Activated T-cell treated with anti-CD3 and anti-CD28 coated beads, Interleukin-2, amount 50 U/mL, for 24 hours (primary cell): Measurements from ENCODE around the gene PXMP2.

Source experiments
- DNase-seq: peaks from one replicate; pipeline ENCODE4 v3.0.0-alpha.2; 2020
- H3K27ac Mint-ChIP-seq: 2 replicates; pipeline ENCODE4 v1.8.0; 2020; ENCODE audit warnings: mild to moderate bottlenecking, mixed read lengths
- H3K27me3 Mint-ChIP-seq: 2 replicates; pipeline ENCODE4 v1.8.0; 2020; ENCODE audit warnings: mixed read lengths
- H3K36me3 Mint-ChIP-seq: 2 replicates; pipeline ENCODE4 v1.8.0; 2020; ENCODE audit warnings: low read depth, mixed read lengths
- H3K4me1 Mint-ChIP-seq: 2 replicates; pipeline ENCODE4 v1.8.0; 2020; ENCODE audit warnings: low read depth, mixed read lengths
- H3K4me3 Mint-ChIP-seq: 2 replicates; pipeline ENCODE4 v1.8.0; 2020; ENCODE audit warnings: mild to moderate bottlenecking, moderate library complexity, mixed read lengths
- H3K9me3 Mint-ChIP-seq: 2 replicates; pipeline ENCODE4 v1.8.0; 2020; ENCODE audit warnings: mixed read lengths

The PXMP2 gene

GRCh38 chr12:132695431-132695830, 8.0 kb downstream of the PXMP2 start:
- H3K36me3 Mint-ChIP-seq: peaks cover 59% of the 10 kb centered on the region
- no peaks in the 10 kb centered on the region for H3K9me3 Mint-ChIP-seq
- H3K4me1 Mint-ChIP-seq: peaks cover 2% of the 10 kb centered on the region
- no peaks in the 10 kb centered on the region for H3K27me3 Mint-ChIP-seq
- H3K4me3 Mint-ChIP-seq: no peak overlapping the region
- no peak for DNase-seq
- no peak overlapping the region for H3K27ac Mint-ChIP-seq

DNA sequence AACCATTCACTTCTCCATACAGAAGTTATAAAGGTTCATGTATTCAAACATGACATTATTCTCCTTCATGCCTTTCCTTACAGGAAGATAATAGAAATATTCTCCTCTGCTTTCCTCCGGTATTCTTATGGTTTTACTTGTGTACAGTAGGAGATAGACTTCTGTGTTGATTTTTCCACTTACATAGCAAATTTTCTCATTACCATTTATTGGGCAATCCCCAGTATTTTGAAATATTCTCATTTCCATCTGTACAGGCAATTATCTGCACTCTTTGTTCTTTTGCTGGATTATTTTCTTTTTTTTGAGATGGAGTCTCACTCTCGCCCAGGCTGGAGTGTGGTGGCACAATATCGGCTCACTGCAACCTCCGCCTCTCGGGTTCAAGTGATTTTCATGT, 11.0 kb downstream of the PXMP2 start:
- Mint-ChIP-seq H3K9me3 (no peaks in the 10 kb centered on the region), H3K4me1 (peaks cover 2% of the 10 kb centered on the region), H3K36me3 (peaks cover 70% of the 10 kb centered on the region), H3K27ac (no peak overlapping the region), H3K4me3 (no peak overlapping the region), H3K27me3 (no peaks in the 10 kb centered on the region)
- no peak for DNase-seq

DNA sequence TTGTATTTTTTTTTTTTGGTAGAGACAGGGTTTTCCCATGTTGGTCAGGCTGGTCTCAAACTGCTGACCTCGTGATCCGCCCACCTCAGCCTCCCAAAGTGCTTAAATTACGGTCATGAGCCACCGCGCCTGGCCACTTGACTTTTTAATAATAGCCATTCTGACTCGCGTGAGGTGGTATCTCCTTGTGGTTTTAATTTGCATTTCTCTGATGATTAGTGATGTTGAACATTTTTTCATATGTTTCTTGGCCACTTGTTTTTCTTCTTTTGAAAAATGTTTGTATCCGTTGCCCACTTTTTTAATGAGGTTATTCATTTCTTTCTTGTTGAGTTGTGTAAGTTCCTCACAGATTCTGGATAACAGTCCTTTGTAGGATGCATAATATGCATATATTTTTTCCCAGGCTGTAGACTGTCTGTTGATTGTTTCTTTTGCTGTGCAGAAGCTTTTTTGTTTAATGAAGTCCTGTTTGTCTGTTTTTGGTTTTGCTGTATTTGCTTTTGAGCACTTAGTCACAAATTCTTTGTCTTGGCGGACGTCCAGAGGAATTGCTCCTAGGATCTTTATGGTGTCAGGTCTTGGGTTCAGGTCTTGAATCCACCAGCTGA, 12.9 kb downstream of the PXMP2 start:
- Mint-ChIP-seq H3K36me3 (peaks cover 83% of the 10 kb centered on the region), H3K4me3 (no peak overlapping the region)
- DNase-seq: no peak

GRCh38 chr12:132702640-132703039, 15.3 kb downstream of the PXMP2 start:
- H3K27me3 Mint-ChIP-seq: no peaks in the 10 kb centered on the region
- H3K9me3 Mint-ChIP-seq: peaks cover 7% of the 10 kb centered on the region
- H3K4me3 Mint-ChIP-seq: no peak overlapping the region
- H3K36me3 Mint-ChIP-seq: peaks cover 73% of the 10 kb centered on the region
- DNase-seq: no peak
- no peak overlapping the region for H3K27ac Mint-ChIP-seq
- peaks cover 2% of the 10 kb centered on the region for H3K4me1 Mint-ChIP-seq

More for the DNA sequence above, 12.9 kb downstream of the PXMP2 start:
- no peaks in the 10 kb centered on the region for H3K9me3 Mint-ChIP-seq
- H3K27ac Mint-ChIP-seq: no peak overlapping the region
- no peaks in the 10 kb centered on the region for H3K27me3 Mint-ChIP-seq
- H3K4me1 Mint-ChIP-seq: peaks cover 2% of the 10 kb centered on the region

DNA sequence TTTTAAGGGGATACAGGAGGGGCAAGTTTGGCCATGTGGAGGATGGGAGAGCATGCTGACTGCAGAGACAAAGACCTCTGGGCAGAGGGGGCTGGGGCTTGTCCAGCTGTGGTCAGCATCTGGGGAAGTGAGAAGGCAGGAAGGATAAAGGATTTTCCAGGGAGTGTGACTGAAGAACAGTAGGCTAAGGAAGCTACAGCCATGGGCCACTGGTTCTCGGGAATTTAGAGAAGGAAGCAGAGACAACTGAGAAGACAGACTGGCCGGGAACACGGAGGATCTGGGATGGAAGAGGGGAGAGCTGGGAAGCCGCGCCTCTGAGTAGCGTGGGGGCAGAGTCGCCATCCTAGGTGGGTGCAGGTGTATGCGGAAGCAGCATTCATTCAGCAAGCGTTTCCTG, 16.3 kb downstream of the PXMP2 start:
- Mint-ChIP-seq H3K4me3 (no peak overlapping the region), H3K27ac (no peak overlapping the region), H3K4me1 (peaks cover 2% of the 10 kb centered on the region), H3K9me3 (peaks cover 14% of the 10 kb centered on the region), H3K27me3 (no peaks in the 10 kb centered on the region), H3K36me3 (peaks cover 69% of the 10 kb centered on the region)
- no peak for DNase-seq

GRCh38 chr12:132707241-132707640, 19.9 kb downstream of the PXMP2 start:
- Mint-ChIP-seq H3K4me1 (peaks cover 10% of the 10 kb centered on the region), H3K36me3 (peaks cover 55% of the 10 kb centered on the region), H3K27me3 (no peaks in the 10 kb centered on the region), H3K9me3 (peaks cover 14% of the 10 kb centered on the region), H3K27ac (no peak overlapping the region), H3K4me3 (no peak overlapping the region)
- DNase-seq: no peak

- H3K36me3 Mint-ChIP-seq: peaks cover 56% of the 10 kb centered on the region
- no peak overlapping the region for H3K4me3 Mint-ChIP-seq
- peaks cover 14% of the 10 kb centered on the region for H3K9me3 Mint-ChIP-seq
- no peaks in the 10 kb centered on the region for H3K27me3 Mint-ChIP-seq
- H3K27ac Mint-ChIP-seq: no peak overlapping the region
- peaks cover 18% of the 10 kb centered on the region for H3K4me1 Mint-ChIP-seq
- DNase-seq: no peak
Observed at GRCh38 chr12:132708150-132708549, 20.8 kb downstream of the PXMP2 start.

DNA sequence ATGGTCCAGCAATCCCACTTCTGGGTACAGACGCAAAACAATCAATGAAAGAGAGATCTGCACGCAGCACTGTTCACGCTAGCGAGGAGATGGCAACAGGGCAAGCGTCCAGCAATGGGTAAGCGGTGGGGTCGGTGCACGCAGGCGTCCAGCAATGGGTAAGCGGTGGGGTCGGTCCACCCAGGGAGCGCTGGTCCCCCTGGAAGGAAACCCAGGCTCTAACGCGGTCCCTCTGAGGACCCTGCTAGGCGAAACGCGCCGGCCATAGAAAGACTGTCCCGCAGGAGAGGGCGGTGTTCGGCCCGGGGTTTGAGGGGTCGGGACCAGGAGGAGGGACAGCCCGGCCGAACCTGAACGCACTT, 22.6 kb downstream of the PXMP2 start:
- H3K36me3 Mint-ChIP-seq: peaks cover 59% of the 10 kb centered on the region
- DNase-seq: peak; percentile 53
- H3K27me3 Mint-ChIP-seq: no peaks in the 10 kb centered on the region
- peaks cover 14% of the 10 kb centered on the region for H3K9me3 Mint-ChIP-seq
- peaks cover 30% of the 10 kb centered on the region for H3K4me1 Mint-ChIP-seq
- H3K4me3 Mint-ChIP-seq: peak overlapping the region; percentile 84
- peak overlapping the region; percentile 84 for H3K27ac Mint-ChIP-seq

GRCh38 chr12:132710405-132711079, 23.2 kb downstream of the PXMP2 start, which contains the start of gene PGAM5:
PGAM5 (plus strand) TSS chr12:132710842; CDS start chr12:132710877, 35 bp downstream.
- peaks cover 61% of the 10 kb centered on the region for H3K36me3 Mint-ChIP-seq
- peak; percentile 92 for DNase-seq
- H3K4me3 Mint-ChIP-seq: peak within 1 kb of the TSS; percentile 89
- no peaks in the 10 kb centered on the region for H3K27me3 Mint-ChIP-seq
- H3K27ac Mint-ChIP-seq: peak within 1 kb of the TSS; percentile 88
- H3K4me1 Mint-ChIP-seq: peaks cover 30% of the 10 kb centered on the region
- peaks cover 14% of the 10 kb centered on the region for H3K9me3 Mint-ChIP-seq

GRCh38 chr12:132711080-132711843, 23.9 kb downstream of the PXMP2 start:
- peaks cover 67% of the 10 kb centered on the region for H3K36me3 Mint-ChIP-seq
- H3K4me1 Mint-ChIP-seq: peaks cover 30% of the 10 kb centered on the region
- no peak for DNase-seq
- H3K27ac Mint-ChIP-seq: peak overlapping the region; percentile 88
- H3K4me3 Mint-ChIP-seq: peak overlapping the region; percentile 89
- H3K9me3 Mint-ChIP-seq: peaks cover 14% of the 10 kb centered on the region
- no peaks in the 10 kb centered on the region for H3K27me3 Mint-ChIP-seq

- peaks cover 76% of the 10 kb centered on the region for H3K36me3 Mint-ChIP-seq
- DNase-seq: no peak
- H3K4me3 Mint-ChIP-seq: peak overlapping the region; percentile 46
- H3K9me3 Mint-ChIP-seq: peaks cover 4% of the 10 kb centered on the region
- no peaks in the 10 kb centered on the region for H3K27me3 Mint-ChIP-seq
- peak overlapping the region; percentile 81 for H3K27ac Mint-ChIP-seq
- H3K4me1 Mint-ChIP-seq: peaks cover 30% of the 10 kb centered on the region
Observed at GRCh38 chr12:132713123-132713522, 25.7 kb downstream of the PXMP2 start.

- Mint-ChIP-seq H3K4me3 (no peak overlapping the region), H3K4me1 (peaks cover 24% of the 10 kb centered on the region), H3K36me3 (peaks cover 86% of the 10 kb centered on the region), H3K27ac (no peak overlapping the region), H3K9me3 (no peaks in the 10 kb centered on the region), H3K27me3 (no peaks in the 10 kb centered on the region)
- DNase-seq: no peak
Observed at GRCh38 chr12:132715874-132716273, 28.5 kb downstream of the PXMP2 start.

- Mint-ChIP-seq H3K4me1 (peaks cover 24% of the 10 kb centered on the region), H3K27me3 (no peaks in the 10 kb centered on the region), H3K4me3 (no peak overlapping the region), H3K27ac (no peak overlapping the region), H3K9me3 (no peaks in the 10 kb centered on the region), H3K36me3 (peaks cover 89% of the 10 kb centered on the region)
- no peak for DNase-seq
Observed at GRCh38 chr12:132716356-132716755, 29.0 kb downstream of the PXMP2 start.

DNA sequence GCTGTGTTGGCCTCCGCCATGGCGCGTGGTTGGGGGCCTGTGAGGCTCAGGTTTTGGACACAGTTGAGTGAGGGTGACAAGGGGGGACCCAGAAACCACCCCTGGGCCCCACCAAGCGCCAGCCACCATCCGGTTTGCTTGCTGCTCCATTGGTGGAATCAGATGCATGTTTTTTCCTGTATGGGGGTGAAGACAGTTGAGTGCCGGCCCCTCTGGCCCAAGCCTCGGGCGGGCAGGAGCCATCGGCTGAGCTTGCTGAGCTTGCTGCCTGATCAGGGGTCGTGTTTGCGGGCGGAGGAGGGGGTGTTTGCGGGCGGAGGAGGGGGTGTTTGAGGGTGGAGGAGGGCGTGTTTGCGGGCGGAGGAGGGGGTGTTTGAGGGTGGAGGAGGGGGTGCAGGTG, 29.6 kb downstream of the PXMP2 start:
- Mint-ChIP-seq H3K4me1 (peaks cover 22% of the 10 kb centered on the region), H3K27me3 (no peaks in the 10 kb centered on the region), H3K4me3 (no peak overlapping the region), H3K27ac (peak overlapping the region; percentile 37), H3K36me3 (peaks cover 91% of the 10 kb centered on the region), H3K9me3 (no peaks in the 10 kb centered on the region)
- DNase-seq: no peak
